ENCODE data around the gene ARL15. TPM values are rescaled to one million over a fixed set of nuclear protein-coding genes. Genes with fewer than 3 reads are reported as not detected.

The ARL15 gene
- total RNA-seq, 1 experiment from 2014 or later, result 6.9 TPM

DNA sequence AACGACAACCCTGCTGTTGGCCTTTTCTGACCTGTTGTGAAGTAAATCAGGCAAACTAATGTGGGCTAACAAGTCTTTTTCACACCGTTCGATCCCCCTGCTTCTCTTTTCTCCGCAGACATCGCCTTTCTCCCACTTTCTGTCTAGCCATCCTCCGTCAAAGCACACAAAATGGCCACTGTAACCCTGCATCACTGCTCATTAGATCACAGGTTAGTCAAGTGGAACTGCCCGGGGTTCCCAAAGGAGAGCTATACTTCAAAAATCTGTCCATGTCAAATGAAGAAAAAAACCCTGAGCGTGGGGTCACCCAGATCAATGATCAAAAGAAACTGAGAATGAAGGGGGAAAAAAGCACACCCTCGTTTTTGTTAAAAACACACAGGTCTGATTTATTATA lies 212.1 kb downstream of the ARL15 start:
- Histone ChIP-seq H4K20me1 (ENCODE audit: low read length) (no peaks in the 10 kb centered on the region), H3K4me3 (ENCODE audit: low read length) (no peak overlapping the region), H3K27me3 (ENCODE audit: low read length) (no peaks in the 10 kb centered on the region), H3K4me2 (ENCODE audit: low read length) (no peak overlapping the region), H3K9me3 (ENCODE audit: low read length) (no peaks in the 10 kb centered on the region), H3K36me3 (ENCODE audit: low read depth, low read length) (no peaks in the 10 kb centered on the region), H3K9me2 (replicated peaks; ENCODE audit: low read length) (no peaks in the 10 kb centered on the region), H3K27ac (ENCODE audit: low read length) (no peak overlapping the region), H3K79me2 (ENCODE audit: low read length) (no peaks in the 10 kb centered on the region), H3K4me1 (ENCODE audit: insufficient read depth, low read length) (peaks cover 4% of the 10 kb centered on the region; the same call in 1 of the 2 replicates), H3K9ac (ENCODE audit: low read length) (no peak overlapping the region), H2AFZ (ENCODE audit: low read length) (no peak overlapping the region), H3F3A (ENCODE audit: low read length, unreplicated experiment) (no peaks in the 10 kb centered on the region)
- intact Hi-C loops (cut with micrococcal nuclease), result no loop called here
- TF ChIP-seq EZH2phosphoT487 (IDR thresholded peaks at IDR 0.05; ENCODE audit: borderline replicate concordance, low read length) (no peak), EZH2 (IDR thresholded peaks at IDR 0.05; ENCODE audit: low read length, unreplicated experiment) (no peak)
- TF ChIP-seq, protein P1, sequence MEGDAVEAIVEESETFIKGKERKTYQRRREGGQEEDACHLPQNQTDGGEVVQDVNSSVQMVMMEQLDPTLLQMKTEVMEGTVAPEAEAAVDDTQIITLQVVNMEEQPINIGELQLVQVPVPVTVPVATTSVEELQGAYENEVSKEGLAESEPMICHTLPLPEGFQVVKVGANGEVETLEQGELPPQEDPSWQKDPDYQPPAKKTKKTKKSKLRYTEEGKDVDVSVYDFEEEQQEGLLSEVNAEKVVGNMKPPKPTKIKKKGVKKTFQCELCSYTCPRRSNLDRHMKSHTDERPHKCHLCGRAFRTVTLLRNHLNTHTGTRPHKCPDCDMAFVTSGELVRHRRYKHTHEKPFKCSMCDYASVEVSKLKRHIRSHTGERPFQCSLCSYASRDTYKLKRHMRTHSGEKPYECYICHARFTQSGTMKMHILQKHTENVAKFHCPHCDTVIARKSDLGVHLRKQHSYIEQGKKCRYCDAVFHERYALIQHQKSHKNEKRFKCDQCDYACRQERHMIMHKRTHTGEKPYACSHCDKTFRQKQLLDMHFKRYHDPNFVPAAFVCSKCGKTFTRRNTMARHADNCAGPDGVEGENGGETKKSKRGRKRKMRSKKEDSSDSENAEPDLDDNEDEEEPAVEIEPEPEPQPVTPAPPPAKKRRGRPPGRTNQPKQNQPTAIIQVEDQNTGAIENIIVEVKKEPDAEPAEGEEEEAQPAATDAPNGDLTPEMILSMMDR (conservative IDR thresholded peaks at IDR 0.05; ENCODE audit: low read depth, low read length), result no peak
- POLR2A ChIA-PET (ENCODE audit: unreplicated experiment), result no interaction called here
- no TSS peak for BruUV-seq (replicated peaks)
- no peak for ATAC-seq
- DNase-seq, result no peak
- CTCF ChIA-PET, result no interaction called here

DNA sequence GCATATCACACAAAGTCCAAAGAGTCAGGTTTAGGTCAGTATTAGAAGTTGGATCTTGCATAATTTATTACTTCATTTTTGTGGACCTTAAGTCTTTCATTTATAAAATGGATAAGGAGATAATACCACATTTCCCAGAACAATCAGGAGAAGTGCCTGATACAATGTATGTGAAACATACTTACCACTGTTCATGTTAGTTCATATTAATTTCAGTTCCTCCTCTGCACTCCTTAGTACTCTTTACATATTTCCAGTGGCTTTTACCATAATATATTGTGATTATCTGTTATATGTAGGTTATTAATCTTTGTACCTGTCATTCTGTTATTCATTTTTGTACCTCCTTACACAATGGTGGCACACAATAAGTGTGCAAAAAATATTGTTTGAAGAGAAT lies 214.4 kb downstream of the ARL15 start:
- POLR2A ChIA-PET (ENCODE audit: unreplicated experiment), result no interaction called here

DNA sequence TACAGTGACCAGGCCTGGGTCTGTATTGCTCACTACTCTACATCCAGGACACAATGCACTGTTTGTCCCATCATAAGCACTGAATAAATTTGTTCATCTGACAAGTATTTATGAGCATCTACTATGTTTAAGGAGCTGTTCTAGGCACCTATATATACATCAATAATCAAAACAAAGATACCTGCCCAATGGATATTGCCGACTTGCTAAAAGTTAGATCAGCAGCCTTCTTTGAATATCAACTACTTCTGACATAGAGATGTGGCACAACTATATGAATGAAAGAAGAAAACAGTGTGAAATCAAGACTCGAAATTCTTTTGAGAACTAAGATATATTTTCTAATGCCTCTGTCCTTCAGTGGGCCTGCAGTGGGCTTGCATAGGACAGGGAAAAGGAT lies 215.7 kb downstream of the ARL15 start:
- H3K4me2 ChIP-seq (ENCODE audit: low read length), result no peak overlapping the region
- ChIA-PET POLR2A (ENCODE audit: unreplicated experiment) (no interaction called here), CTCF (no interaction called here)
- intact Hi-C loops (cut with micrococcal nuclease), result loop anchor here (5.0 kb wide), 1 partner anchor 123 kb away; no protein-coding TSS in a partner anchor
- no peak overlapping the region for H3K9ac ChIP-seq (ENCODE audit: low read length)
- H3K4me3 ChIP-seq (ENCODE audit: low read length), result no peak overlapping the region
- H3K27ac ChIP-seq (ENCODE audit: low read length), result no peak overlapping the region
- no peaks in the 10 kb centered on the region for H3K9me2 ChIP-seq (replicated peaks; ENCODE audit: low read length)
- DNase-seq, result no peak
- H2AFZ ChIP-seq (ENCODE audit: low read length), result no peak overlapping the region
- H3K4me1 ChIP-seq (ENCODE audit: insufficient read depth, low read length), result 0 out of 2 replicates have a peak, but pooled peaks cover 6% of the 10 kb centered on the region
- TF ChIP-seq EZH2phosphoT487 (IDR thresholded peaks at IDR 0.05; ENCODE audit: borderline replicate concordance, low read length), result no peak
- TF ChIP-seq EZH2 (IDR thresholded peaks at IDR 0.05; ENCODE audit: low read length, unreplicated experiment), result no peak
- TF ChIP-seq, protein P1 (conservative IDR thresholded peaks at IDR 0.05; ENCODE audit: low read depth, low read length), result no peak
- H3K36me3 ChIP-seq (ENCODE audit: low read depth, low read length), result no peaks in the 10 kb centered on the region
- H3K79me2 ChIP-seq (ENCODE audit: low read length), result no peaks in the 10 kb centered on the region
- BruUV-seq (replicated peaks), result no TSS peak
- H3F3A ChIP-seq (ENCODE audit: low read length, unreplicated experiment), result no peaks in the 10 kb centered on the region
- H4K20me1 ChIP-seq (ENCODE audit: low read length), result no peaks in the 10 kb centered on the region
- no peak for ATAC-seq
- H3K27me3 ChIP-seq (ENCODE audit: low read length), result no peaks in the 10 kb centered on the region
- H3K9me3 ChIP-seq (ENCODE audit: low read length), result no peaks in the 10 kb centered on the region

More for the DNA sequence above, 214.4 kb downstream of the ARL15 start:
- no peak for ATAC-seq
- no peaks in the 10 kb centered on the region for H3K9me3 ChIP-seq (ENCODE audit: low read length)
- H3K27ac ChIP-seq (ENCODE audit: low read length), result no peak overlapping the region
- H3K9ac ChIP-seq (ENCODE audit: low read length), result no peak overlapping the region
- BruUV-seq (replicated peaks), result no TSS peak
- H3F3A ChIP-seq (ENCODE audit: low read length, unreplicated experiment), result no peaks in the 10 kb centered on the region
- H3K4me1 ChIP-seq (ENCODE audit: insufficient read depth, low read length), result 0 out of 2 replicates have a peak, but pooled peaks cover under 1% of the 10 kb centered on the region
- DNase-seq, result no peak
- H3K4me2 ChIP-seq (ENCODE audit: low read length), result no peak overlapping the region
- intact Hi-C loops (cut with micrococcal nuclease), result no loop called here
- TF ChIP-seq EZH2phosphoT487 (IDR thresholded peaks at IDR 0.05; ENCODE audit: borderline replicate concordance, low read length) (no peak), EZH2 (IDR thresholded peaks at IDR 0.05; ENCODE audit: low read length, unreplicated experiment) (no peak)
- TF ChIP-seq, protein P1 (conservative IDR thresholded peaks at IDR 0.05; ENCODE audit: low read depth, low read length), result no peak
- no peaks in the 10 kb centered on the region for H4K20me1 ChIP-seq (ENCODE audit: low read length)
- CTCF ChIA-PET, result no interaction called here
- no peaks in the 10 kb centered on the region for H3K9me2 ChIP-seq (replicated peaks; ENCODE audit: low read length)
- H3K36me3 ChIP-seq (ENCODE audit: low read depth, low read length), result no peaks in the 10 kb centered on the region
- H3K79me2 ChIP-seq (ENCODE audit: low read length), result no peaks in the 10 kb centered on the region
- no peaks in the 10 kb centered on the region for H3K27me3 ChIP-seq (ENCODE audit: low read length)
- no peak overlapping the region for H3K4me3 ChIP-seq (ENCODE audit: low read length)
- H2AFZ ChIP-seq (ENCODE audit: low read length), result no peak overlapping the region

Measured in PC-3 (cell line).